ENCODE data around the gene MMP26.

- TF ChIP-seq, protein P1, sequence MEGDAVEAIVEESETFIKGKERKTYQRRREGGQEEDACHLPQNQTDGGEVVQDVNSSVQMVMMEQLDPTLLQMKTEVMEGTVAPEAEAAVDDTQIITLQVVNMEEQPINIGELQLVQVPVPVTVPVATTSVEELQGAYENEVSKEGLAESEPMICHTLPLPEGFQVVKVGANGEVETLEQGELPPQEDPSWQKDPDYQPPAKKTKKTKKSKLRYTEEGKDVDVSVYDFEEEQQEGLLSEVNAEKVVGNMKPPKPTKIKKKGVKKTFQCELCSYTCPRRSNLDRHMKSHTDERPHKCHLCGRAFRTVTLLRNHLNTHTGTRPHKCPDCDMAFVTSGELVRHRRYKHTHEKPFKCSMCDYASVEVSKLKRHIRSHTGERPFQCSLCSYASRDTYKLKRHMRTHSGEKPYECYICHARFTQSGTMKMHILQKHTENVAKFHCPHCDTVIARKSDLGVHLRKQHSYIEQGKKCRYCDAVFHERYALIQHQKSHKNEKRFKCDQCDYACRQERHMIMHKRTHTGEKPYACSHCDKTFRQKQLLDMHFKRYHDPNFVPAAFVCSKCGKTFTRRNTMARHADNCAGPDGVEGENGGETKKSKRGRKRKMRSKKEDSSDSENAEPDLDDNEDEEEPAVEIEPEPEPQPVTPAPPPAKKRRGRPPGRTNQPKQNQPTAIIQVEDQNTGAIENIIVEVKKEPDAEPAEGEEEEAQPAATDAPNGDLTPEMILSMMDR (IDR thresholded peaks at IDR 0.05): no peak
- no peak for TF ChIP-seq POLR2A (IDR thresholded peaks at IDR 0.05)
Measured at GRCh38 chr11:4664183-4664582, 40.4 kb upstream of the MMP26 start.

Measured in thyroid gland (tissue), 4 donors.